Activated T-cell treated with anti-CD3 and anti-CD28 coated beads, Interleukin-2, amount 50 U/mL, for 48 hours (primary cell): ENCODE measurements around the gene PTGES.
"Not testable (repeated sequence)": the region's sequence is repeated elsewhere in the genome, so short reads cannot be mapped to it uniquely, and the experiment has no call there.

Experiments
- DNase-seq, 2 experiments: peaks; one replicate each; pipeline ENCODE4 v3.0.0-alpha.2; 2020

PTGES gene

DNA sequence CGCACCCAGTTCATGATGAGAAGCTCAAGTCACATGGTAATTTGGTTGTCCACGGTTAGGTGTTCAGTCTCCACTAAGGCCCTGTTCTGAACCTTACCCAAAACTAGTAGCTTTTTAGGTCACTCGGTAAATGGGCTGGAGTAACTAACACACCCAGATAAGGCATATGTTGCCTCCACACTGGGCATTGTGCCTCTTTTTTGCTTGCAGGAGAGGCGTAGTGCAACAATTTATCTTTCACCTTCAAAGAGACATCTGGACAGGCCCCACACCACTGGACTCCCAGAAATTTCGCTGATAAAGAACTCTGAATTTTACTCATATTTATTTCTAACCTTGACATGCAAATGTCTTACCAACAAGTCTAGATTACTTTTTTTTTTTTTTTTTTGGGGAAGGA lies 16.8 kb upstream of the PTGES start:
- DNase-seq: no peak

- no peak for DNase-seq
Observed at GRCh38 chr9:129768486-129768885, 15.6 kb upstream of the PTGES start.

DNA sequence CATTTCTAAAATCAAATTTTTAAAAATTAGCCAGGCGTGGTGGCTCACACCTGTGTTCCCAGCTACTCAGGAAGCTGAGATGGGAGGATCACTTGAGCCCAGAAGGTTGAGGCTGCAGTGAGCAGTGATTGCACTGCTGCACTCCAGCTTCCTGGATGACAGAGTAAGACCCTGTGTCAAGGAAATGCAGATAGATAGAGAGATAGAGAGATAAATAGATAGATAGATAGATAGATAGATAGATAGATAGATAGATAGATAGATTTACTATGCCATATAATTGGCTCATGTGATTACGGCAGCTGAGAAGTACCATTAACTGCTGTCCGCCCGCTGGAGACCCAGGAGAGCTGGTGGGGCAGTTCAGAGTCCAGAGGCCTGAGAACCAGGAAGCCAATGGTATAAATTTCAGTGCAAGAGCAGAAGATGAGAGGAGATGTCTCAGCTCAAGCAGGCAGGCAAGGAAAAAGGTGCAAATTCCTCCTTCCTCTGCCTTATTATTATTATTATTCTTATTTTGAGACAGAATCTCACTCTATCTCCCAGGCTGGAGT lies 13.0 kb upstream of the PTGES start:
- DNase-seq: no peak

GRCh38 chr9:129762985-129763926 lies 10.4 kb upstream of the PTGES start:
- DNase-seq: no peak

DNA sequence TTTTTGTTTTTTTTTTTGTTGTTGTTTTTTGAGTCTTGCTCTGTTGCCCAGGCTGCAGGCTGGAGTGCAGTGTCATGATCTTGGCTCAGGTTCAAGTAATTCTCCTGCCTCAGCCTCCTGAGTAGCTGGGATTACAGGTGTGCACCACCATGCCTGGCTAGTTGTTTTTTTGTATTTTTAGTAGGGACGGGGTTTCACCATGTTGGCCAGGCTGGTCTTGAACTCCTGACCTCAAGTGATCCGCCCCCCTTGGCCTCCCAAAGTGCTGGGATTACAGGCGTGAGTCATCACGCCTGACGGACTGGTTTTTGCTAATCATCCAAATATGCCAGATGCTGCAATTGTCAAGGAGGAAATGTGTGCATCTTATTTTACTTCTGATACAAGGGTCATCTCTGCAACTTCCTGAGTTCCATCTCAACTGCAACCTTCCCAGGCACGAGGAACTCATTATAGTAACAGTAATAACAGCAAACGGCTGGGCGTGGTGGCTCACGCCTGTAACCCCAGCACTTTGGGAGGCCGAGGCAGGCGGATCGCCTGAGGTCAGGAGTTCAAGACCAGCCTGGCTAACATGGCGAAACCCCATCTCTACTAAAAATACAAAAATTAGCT lies 9.6 kb upstream of the PTGES start:
- not testable (repeated sequence) for DNase-seq

GRCh38 chr9:129761901-129762369 lies 9.1 kb upstream of the PTGES start:
- DNase-seq: no peak

- no peak for DNase-seq
Observed at GRCh38 chr9:129761293-129761900, 8.6 kb upstream of the PTGES start.

GRCh38 chr9:129760784-129761183 lies 7.9 kb upstream of the PTGES start:
- DNase-seq: not testable (repeated sequence)

DNA sequence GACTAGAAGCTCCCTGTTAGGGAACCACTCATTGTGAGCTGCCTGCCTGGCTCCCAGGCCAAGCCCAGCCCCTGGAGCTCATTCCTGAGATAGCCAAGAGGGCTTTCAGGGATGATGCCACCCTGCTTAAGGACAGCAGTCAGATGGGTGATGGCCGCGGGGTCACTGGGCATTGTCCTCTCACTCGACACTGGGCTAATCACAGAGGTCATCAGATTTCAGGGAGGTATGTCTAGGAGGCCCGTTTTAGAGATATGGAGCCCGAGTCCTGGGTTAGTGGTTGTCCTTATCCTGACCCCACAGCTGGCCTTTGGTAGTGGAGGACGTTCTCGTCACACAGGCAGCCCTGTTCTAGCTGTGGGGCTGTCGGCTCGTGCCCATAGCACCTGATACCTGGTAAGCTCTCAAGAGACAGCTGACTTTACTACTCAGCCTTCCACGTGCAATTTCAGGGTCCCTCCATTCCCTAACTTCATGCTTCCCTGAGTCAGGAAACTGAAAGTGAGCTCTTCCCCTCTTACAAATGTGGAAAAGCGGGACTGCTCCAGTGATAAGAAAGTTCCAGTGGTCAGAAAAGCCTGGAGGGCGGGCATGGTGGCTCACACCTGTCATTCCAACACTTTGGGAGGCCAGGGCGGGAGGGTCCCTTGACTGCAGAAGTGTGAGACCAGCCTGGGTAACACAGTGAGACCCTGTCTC lies 7.1 kb upstream of the PTGES start:
- DNase-seq: no peak

DNA sequence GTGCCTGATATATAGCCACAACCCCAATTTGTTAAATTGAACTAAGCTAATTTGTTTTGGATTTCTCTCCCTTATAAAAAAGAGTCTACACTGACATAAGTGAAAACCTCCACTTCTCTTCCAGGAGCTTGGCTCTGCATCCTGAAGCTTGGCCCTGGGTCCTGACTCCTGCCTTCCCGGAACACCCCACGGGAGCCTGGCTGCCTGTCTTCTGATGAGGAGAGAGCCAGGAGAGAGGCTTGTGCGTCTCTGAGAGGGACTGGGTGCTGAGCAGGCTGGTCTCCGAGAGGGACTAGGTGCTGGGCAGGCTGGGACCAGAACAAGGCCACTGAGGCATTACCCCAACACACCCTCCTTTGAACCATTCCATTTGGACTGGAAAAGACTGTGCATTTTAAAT lies 6.5 kb upstream of the PTGES start:
- no peak for DNase-seq

- DNase-seq: no peak
Observed at GRCh38 chr9:129757045-129757444, 4.2 kb upstream of the PTGES start.

GRCh38 chr9:129756191-129756590 lies 3.3 kb upstream of the PTGES start:
- DNase-seq: no peak

- DNase-seq: no peak
Observed at GRCh38 chr9:129755151-129755550, 2.3 kb upstream of the PTGES start.

- no peak for DNase-seq
Observed at GRCh38 chr9:129751841-129752801, 721 bp downstream of the PTGES start.

DNA sequence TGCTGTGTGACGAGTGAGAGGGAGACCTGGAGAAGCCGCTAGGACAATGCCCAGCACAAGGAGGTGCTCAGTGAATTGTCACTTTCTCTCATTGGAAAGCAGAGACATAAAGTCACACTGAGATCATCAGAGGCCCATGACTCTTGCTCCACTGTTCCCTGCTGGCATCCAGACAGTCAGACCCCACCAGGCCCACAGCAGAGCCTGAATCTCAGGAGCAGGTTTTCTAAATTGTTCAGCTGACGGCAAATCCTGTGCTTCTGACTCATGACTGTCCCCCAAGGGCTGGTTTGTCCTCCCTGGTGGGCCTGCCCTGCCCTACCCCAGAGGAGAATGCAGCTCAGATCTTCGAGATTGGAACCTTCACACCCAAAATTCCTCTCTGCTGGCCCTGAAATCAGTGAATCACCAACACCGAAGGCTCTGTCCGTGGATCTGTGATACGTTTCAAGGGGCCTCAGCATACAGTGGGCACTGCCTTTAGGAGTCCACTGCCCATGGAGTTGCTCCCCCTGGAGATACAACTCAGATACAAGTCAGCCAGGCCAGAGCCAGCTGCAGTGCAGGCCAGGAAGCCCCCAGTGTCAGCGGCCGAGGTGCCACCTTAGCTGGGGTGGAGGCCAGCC lies 2.7 kb downstream of the PTGES start:
- DNase-seq: no peak

DNA sequence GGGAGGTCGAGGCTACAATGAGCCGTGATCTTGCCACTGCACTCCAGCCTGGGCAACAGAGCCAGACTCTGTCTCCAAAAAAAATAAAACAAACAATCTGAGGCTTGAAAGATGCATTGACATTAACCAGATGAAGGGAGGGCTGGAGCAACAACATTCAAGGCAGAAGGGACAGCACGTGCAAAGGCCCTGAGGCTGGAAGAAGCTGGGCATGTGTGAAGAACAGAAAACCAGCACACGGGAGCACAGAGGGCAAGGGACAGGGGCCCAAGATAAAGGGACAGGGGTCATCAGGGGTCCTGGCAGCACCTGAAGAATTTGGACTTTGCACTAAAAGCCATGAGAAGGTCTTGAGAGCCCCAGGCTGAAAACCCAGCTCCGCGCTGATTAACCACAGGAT lies 3.3 kb downstream of the PTGES start:
- DNase-seq: no peak

DNA sequence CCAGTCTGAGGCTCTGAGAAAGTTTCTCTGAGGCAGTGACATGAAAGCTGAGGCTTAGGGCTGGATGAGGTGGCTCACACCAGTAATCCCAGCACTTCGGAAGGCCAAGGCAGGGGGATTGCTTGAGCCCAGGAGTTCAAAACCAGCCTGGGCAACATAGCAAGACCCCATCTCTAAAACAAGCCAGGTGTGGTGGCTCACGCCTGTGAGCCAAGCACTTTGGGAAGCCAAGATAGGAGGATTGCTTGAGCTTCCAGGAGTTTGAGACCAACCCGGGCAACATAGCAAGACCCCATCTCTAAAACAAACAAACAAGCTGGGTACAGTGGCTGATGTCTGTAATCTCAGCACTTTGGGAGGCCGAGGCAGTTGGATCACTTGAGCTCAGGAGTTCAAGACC lies 3.8 kb downstream of the PTGES start:
- DNase-seq: not testable (repeated sequence)

GRCh38 chr9:129748249-129748648 lies 4.6 kb downstream of the PTGES start:
- DNase-seq: no peak

- DNase-seq: no peak
Observed at GRCh38 chr9:129746092-129746777, 6.6 kb downstream of the PTGES start.

GRCh38 chr9:129745200-129745599 lies 7.6 kb downstream of the PTGES start:
- no peak for DNase-seq
